Prostate gland (tissue), 2 donors: ENCODE data around the gene ITGB2. TPM values are rescaled to one million over a fixed set of nuclear protein-coding genes. Genes with fewer than 3 reads are reported as not detected.

Experiments used
- DNase-seq: peaks from one replicate; pipeline ENCODE4 v3.0.0-alpha.2; 2019; ENCODE audit warnings: low spot score
- H3K27ac ChIP-seq, 2 donors: fragments of 200-600 bp; sonication (generic); 2 replicates each; pipeline ENCODE4 v1.5.1; 2017 to 2019
- H3K27me3 ChIP-seq: fragments of 200-600 bp; sonication (generic); replicated peaks from 2 replicates; pipeline ENCODE4 v1.5.1; 2019; ENCODE audit not compliant: insufficient read depth
- H3K36me3 ChIP-seq, 2 donors: fragments of 200-600 bp; sonication (generic); 1 replicate in 1 of 2; 2 replicates in 1 of 2; pipeline versions ENCODE4 v1.5.1 to v1.8.1; 2017 to 2019
- H3K4me1 ChIP-seq: fragments of 200-600 bp; sonication (generic); replicated peaks from 2 replicates; pipeline ENCODE4 v1.5.1; 2019
- H3K4me3 ChIP-seq, 2 donors: fragments of 200-600 bp; sonication (generic); 2 replicates each; pipeline ENCODE4 v1.5.1; 2017 to 2019
- H3K9me3 ChIP-seq: fragments of 200-600 bp; sonication (generic); 2 replicates; pipeline ENCODE4 v1.5.1; 2017
- CTCF ChIP-seq, 4 experiments: fragments of 200-600 bp in 2 of 4; fragments of 450-650 bp in 2 of 4; sonication (generic) in 2 of 4; IDR thresholded peaks; 1 replicate in 3 of 4; 2 replicates in 1 of 4; pipeline ENCODE4 v1.5.1; 2016 to 2019; ENCODE audit warnings: antibody characterized with exemption in 4 of 4, mild to moderate bottlenecking in 2 of 4, moderate library complexity in 2 of 4
- POLR2A ChIP-seq: fragments of 450-650 bp; IDR thresholded peaks from one replicate; pipeline ENCODE4 v1.6.1; 2016; ENCODE audit warnings: antibody characterized with exemption, mild to moderate bottlenecking
- POLR2AphosphoS5 ChIP-seq: sonication (generic); formaldehyde crosslinking; IDR thresholded peaks from one replicate; pipeline ENCODE4 v1.6.1; 2017; ENCODE audit warnings: antibody characterized with exemption
- WGBS: methylation state at CpG from one replicate; pipeline ENCODE4 v1.1.5; 2018; 5-methylcytosine and 5-hydroxymethylcytosine counted together
- intact Hi-C: fragments of 100-400 bp; cut with DNase I; formaldehyde crosslinking; loops from one replicate; pipeline ENCODE4 v1.14.2; 2022
- total RNA-seq, 2 donors: library from RNA; depleted of rRNA; stranded (reverse); fragments of >200 nt; gene quantifications; one replicate each; pipeline ENCODE4 v1.1.0, GENCODE V29; 2016

The ITGB2 gene
- total RNA-seq, 2 donors from 2014 or later: 23.1 to 56.1 TPM

GRCh38 chr21:44902268-44903049 lies 18.2 kb downstream of the ITGB2 start:
- no peak for DNase-seq
- intact Hi-C loops: no loop called here
- no peaks in the 10 kb centered on the region for H3K9me3 ChIP-seq
- 92% methylated on average over 30 of the region's 30 CpGs for WGBS
- no peaks in the 10 kb centered on the region for H3K36me3 ChIP-seq
- no peaks in the 10 kb centered on the region for H3K27me3 ChIP-seq
- TF ChIP-seq CTCF (IDR thresholded peaks at IDR 0.05) (no peak), POLR2AphosphoS5 (no peak), POLR2A (no peak)
- no peaks in the 10 kb centered on the region for H3K4me1 ChIP-seq
- no peak overlapping the region for H3K27ac ChIP-seq
- H3K4me3 ChIP-seq: no peak overlapping the region

- H3K36me3 ChIP-seq: no peaks in the 10 kb centered on the region
Measured at GRCh38 chr21:44901391-44902074, 19.2 kb downstream of the ITGB2 start.

GRCh38 chr21:44900559-44901251 lies 20.0 kb downstream of the ITGB2 start:
- intact Hi-C loops: no loop called here
- TF ChIP-seq CTCF (IDR thresholded peaks at IDR 0.05) (no peak), POLR2A (no peak), POLR2AphosphoS5 (no peak)
- 83% methylated on average over 27 of the region's 28 CpGs for WGBS

More at GRCh38 chr21:44901391-44902074, 19.2 kb downstream of the ITGB2 start:
- TF ChIP-seq CTCF (IDR thresholded peaks at IDR 0.05): no peak
- TF ChIP-seq POLR2A: no peak
- TF ChIP-seq POLR2AphosphoS5: no peak
- no peaks in the 10 kb centered on the region for H3K4me1 ChIP-seq
- no peak overlapping the region for H3K4me3 ChIP-seq
- no peaks in the 10 kb centered on the region for H3K27me3 ChIP-seq
- no peaks in the 10 kb centered on the region for H3K9me3 ChIP-seq
- WGBS: 54% methylated on average over 27 of the region's 27 CpGs
- no peak overlapping the region for H3K27ac ChIP-seq
- intact Hi-C loops: no loop called here
- no peak for DNase-seq

GRCh38 chr21:44899768-44900558 lies 20.7 kb downstream of the ITGB2 start:
- Histone ChIP-seq H3K4me1 (no peaks in the 10 kb centered on the region), H3K36me3 (no peaks in the 10 kb centered on the region), H3K27ac (no peak overlapping the region), H3K27me3 (no peaks in the 10 kb centered on the region), H3K9me3 (no peaks in the 10 kb centered on the region), H3K4me3 (no peak overlapping the region)
- WGBS: 80% methylated on average over 37 of the region's 37 CpGs
- TF ChIP-seq POLR2AphosphoS5: no peak
- no peak for TF ChIP-seq CTCF (IDR thresholded peaks at IDR 0.05)
- no peak for TF ChIP-seq POLR2A
- no peak for DNase-seq
- intact Hi-C loops: no loop called here

More at GRCh38 chr21:44900559-44901251, 20.0 kb downstream of the ITGB2 start:
- no peaks in the 10 kb centered on the region for H3K4me1 ChIP-seq
- H3K27ac ChIP-seq: no peak overlapping the region
- no peaks in the 10 kb centered on the region for H3K27me3 ChIP-seq
- no peak for DNase-seq
- H3K4me3 ChIP-seq: no peak overlapping the region
- H3K9me3 ChIP-seq: no peaks in the 10 kb centered on the region
- H3K36me3 ChIP-seq: no peaks in the 10 kb centered on the region
